SK-MEL-5 (cell line): ENCODE measurements around the gene MTOR. TPM values are rescaled to one million over a fixed set of nuclear protein-coding genes. Genes with fewer than 3 reads are reported as not detected.
"Not testable (repeated sequence)": the region's sequence is repeated elsewhere in the genome, so short reads cannot be mapped to it uniquely, and the experiment has no call there.

Source experiments
- DNase-seq: peaks from one replicate; pipeline ENCODE4 v3.0.0-alpha.2; 2016; ENCODE audit warnings: low read depth, low spot score
- in situ Hi-C: cut with HindIII; loops from 2 replicates; pipeline ENCODE4 v1.10.0; 2016; ENCODE audit warnings: low sequenced_read_pairs, high pct_unique_total_duplicates, low pct_unique_long_range_greater_than_20kb
- total RNA-seq: library from RNA; depleted of rRNA; stranded (reverse); fragments of >200 nt; shearing (Covaris generic); gene quantifications from 2 replicates; pipeline ENCODE4 v1.2.3, GENCODE V29; 2014

MTOR gene
- total RNA-seq, 1 experiment from 2014 or later, result 34.5 TPM

DNA sequence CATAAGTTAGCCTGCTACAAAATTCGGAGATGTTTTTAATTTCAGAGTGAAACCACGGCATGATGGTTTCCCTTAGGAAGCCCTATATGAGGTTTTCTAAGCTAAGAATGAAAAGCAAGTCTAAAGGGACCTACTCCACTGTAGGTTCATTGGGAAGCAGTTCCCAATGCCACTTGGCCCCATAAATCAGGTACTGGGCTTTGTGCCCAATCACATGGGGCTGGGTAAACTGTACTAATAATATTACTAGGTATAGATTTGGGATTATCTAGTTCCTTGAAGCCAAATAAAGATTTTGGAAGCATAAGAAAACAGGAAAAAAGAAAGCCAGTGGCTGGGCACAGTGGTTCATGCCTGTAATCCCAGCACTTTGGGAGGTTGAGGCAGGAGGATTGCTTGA lies 92.2 kb downstream of the MTOR start:
- in situ Hi-C loops, result no loop called here
- DNase-seq, result no peak

DNA sequence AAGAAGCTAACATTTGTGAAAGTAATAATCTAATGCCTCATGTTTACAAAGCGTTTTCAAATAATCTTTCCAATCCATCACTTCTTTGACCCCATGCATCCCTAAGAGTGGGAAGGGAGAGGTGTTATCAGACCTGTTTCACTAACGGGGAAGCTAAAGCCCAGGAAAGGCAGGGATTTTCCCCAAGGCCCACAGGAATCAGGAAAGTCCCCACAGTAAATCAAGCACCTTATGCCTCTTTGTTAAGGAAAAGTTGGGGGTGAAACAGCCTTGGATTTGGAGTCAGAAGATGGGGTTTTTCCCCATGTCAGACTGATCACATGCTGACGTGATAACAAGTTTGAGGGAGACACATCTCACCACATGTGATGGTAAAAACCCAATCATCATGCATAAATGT lies 93.1 kb downstream of the MTOR start:
- in situ Hi-C loops, result no loop called here
- no peak for DNase-seq

DNA sequence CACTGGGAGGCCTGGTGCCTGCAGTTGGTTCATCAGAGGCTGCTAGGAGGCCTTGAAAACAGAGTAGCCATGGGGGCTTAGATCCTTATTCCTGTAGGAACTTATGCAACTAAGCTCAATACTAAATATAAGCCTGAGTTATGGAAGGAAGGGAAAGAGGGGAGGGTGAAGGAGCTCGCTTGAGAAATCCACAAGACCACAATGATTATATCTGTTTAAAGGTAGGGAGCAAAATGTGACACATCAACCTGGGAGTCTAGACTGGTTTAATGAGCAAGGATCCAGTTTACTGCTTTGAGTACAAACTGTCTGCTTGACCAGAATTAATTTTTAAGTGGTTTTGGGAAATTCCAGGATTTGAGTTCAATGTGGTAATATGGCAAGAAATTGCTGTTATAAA lies 93.6 kb downstream of the MTOR start:
- no peak for DNase-seq
- in situ Hi-C loops, result no loop called here

DNA sequence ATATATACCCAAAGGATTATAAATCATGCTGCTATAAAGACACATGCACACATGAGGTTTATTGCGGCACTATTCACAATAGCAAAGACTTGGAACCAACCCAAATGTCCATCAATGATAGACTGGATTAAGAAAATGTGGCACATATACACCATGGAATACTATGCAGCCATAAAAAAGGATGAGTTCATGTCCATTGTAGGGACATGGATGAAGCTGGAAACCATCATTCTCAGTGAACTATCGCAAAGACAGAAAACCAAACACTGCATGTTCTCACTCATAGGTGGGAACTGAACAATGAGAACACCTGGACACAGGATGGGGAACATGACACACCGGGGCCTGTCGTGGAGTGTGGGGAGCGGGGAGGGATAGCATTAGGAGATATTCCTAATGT lies 95.6 kb downstream of the MTOR start:
- in situ Hi-C loops, DNase-seq: not testable (repeated sequence)

DNA sequence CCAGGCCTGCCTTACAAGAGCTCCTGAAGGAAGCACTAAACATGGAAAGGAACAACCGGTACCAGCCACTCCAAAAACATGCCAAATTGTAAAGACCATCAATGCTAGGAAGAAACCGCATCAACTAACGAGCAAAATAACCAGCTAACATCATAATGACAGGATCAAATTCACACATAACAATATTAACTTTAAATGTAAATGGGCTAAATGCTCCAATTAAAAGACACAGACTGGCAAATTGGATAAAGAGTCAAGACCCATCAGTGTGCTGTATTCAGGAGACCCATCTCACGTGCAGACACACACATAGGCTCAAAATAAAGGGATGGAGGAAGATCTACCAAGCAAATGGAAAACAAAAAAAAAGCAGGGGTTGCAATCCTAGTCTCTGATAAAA lies 99.6 kb downstream of the MTOR start:
- DNase-seq, in situ Hi-C loops: not testable (repeated sequence)

DNA sequence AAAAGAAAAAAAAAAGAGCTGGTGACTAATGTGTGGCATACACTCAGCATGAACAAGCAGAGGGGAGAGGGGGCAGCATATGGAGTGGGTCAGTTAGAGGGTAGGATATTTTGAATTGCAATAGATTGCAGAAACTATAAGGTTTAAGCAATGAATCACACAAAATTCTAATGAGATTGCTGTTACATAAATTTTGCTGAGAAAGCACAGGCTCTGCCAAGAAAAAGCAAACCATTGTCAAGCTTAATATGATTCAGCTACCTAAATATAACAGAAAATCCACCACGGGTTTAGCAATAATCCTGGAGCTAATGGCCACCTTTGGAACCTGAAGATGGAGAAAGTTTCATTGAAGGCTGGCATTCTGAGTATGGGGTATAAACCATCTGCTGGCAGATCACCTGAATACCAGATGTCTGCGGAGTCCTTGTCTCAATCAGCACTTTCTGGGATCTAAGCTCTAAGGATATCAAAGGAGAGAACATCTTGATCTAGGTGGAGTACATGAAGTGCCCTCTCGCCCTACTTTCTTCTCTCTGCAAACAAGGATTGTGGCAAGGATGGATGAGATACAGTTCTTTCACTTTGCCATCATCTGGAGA lies 103.5 kb downstream of the MTOR start:
- in situ Hi-C loops, result no loop called here
- no peak for DNase-seq

DNA sequence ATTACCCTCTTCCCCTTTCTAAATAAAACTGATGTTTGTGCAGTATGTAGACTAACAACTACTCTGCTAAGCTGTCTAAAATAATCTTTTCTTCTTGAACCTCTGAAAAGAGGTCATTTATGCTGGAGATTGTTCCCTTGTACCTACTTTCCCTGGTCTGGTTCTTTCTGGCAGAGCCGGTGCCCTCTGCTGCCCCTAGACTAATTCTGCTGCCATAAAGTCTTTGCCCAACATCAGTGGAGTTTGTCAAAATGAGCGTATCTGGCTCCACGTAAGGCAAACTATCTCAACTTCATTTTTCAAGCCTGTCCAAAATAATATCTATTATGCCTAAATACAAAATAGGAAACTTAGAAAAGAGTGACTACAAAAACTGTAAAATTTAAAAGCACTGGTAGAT lies 104.1 kb downstream of the MTOR start:
- no peak for DNase-seq
- in situ Hi-C loops, result no loop called here

DNA sequence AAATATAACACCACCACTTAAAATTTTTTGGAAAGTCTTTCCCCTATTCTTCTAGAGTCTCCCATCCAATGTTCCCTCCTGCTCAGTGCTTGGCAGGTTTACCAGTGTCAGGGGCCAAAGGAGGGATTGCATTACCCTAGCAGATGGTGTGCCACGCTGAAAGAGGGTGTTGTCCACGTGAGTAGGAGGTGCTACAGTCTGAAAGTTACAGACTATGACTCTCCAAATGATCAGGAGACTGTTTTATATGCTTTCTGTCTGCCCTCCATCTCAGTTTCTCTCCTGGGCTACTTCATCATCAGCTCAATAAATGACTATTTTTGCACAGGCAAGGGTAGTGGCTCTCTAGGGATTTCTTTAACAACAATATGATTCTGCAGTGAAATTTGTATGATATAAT lies 104.5 kb downstream of the MTOR start:
- DNase-seq, result no peak
- in situ Hi-C loops, result no loop called here

DNA sequence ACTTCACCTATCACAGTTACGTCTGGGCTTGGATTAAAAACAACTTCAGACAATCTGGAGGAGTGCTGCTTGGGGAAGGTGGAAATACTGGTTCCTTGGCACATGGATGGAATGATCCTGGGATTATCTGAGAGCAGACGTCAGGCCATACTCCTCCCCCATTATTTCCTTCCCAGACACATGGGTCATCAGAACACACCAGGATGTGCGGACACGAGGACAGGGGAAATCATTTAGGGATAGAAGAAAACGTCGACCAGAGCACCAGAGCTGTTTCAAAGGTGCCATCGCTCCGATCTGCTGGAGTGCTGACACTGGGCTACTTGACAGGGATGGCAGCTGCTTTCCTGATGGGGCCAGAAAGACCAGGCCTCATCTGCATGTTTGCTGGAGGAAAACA lies 105.0 kb downstream of the MTOR start:
- no peak for DNase-seq
- in situ Hi-C loops, result no loop called here

DNA sequence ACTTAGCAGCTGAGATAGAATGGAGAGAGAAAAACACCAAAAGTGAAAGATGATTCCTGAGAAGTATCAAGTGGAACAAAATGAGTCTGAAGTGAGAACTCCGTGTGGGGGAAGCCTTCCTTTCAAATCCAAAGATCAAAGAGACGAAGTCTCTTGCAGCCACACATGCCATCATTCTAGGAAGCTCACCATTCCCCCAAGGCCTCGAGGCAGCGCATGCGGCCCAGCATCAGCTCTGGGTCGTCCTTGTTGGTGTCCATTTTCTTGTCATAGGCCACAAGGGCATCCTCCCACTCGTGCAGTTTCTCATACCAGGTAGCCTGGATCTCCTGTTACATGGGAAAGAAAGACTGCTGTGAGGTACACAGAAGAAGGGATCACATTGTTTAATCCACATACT lies 105.4 kb downstream of the MTOR start:
- in situ Hi-C loops, result no loop called here
- DNase-seq, result no peak

DNA sequence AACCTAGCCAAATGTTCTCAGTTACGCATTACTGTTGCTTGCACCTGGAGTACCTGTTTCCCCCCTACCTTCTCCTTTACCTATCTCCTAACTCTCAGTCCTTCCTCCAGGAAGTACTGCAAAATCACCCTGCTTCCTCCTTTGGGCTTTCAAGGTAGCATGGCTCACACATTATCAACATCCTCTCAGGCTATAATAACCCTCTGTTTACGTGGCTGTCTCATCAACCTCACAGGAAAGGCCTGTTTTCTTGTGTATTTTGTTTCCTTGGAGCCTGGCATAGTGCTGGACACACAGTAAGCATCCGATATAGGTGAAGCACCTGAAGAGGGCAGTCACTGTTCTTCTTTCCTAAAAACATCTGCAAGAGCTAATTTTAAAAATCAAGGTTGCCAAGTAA lies 105.9 kb downstream of the MTOR start:
- in situ Hi-C loops, result no loop called here
- DNase-seq, result no peak

DNA sequence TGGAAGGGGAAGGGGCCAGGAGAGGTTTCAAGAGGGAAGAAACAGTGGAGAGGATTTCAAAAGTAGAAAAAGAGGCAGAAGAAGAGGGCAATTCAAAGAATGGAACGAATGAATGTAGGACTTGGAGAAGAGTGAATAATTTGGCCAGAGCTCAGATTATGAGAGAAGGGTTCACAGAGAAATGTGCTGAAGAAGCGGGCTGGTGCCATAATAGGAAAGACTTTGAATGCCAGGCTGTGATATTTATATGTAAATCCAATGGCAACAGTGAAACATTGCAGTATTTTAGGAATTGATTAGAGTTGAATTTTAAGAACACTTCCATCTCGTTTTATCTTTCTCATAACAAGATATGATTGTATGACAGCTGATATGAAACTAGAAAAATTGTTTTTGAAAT lies 109.2 kb downstream of the MTOR start:
- DNase-seq, result no peak
- in situ Hi-C loops, result no loop called here

DNA sequence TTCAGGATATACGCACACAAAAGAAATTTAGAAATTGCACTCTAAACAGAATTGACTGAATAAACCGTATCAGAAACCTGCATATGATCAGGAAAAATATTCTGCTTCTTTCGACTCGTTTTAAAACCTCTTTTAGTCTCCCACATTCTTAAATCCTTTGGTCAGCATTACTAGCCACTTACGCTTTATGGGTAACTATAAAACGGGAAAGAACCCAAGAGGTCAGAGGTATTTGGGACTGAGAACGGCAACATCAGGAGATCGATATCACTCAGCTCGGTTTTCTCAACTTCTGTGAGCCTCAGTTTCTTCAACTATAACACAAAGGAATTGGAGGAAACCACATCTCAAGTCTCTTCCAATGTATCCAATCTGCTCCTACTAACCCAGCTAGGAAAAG lies 109.6 kb downstream of the MTOR start:
- no peak for DNase-seq
- in situ Hi-C loops, result no loop called here

DNA sequence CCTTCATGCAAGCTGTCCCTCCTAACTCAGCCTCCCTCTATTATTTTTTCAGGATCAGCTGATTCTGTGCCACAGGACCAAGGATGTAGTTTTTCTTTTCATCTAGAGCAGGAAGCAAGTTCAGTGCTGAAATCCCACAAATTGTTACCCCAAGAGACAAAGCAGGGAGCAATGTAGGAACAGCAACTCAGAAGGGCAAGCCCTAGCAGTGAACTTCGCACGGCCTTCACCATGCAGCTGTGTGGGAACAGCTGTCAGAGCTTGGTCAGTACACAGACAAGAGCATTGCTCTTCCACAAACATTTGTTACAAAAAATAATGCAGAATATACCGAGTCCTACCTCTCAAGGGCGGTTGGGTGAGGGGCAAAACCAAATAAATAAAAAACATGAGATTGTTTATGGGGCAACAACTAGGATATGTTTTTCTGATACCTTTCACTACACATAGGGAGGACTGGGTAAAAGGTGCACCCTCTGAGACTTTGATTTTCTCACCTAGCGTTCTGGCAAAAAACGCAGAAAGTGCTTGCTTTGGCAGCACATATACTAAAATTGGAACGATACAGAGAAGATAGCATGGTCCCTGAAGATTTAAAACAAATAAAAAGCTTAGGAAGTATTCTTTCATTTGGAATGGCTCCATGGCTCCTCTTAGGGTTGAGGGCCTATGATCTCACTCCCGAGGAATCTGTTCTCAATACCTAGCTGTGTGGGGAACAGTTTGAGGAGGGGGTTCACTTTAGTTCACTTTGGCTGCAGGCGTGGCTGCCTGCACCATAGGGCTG lies 110.3 kb downstream of the MTOR start:
- in situ Hi-C loops, result no loop called here
- no peak for DNase-seq

DNA sequence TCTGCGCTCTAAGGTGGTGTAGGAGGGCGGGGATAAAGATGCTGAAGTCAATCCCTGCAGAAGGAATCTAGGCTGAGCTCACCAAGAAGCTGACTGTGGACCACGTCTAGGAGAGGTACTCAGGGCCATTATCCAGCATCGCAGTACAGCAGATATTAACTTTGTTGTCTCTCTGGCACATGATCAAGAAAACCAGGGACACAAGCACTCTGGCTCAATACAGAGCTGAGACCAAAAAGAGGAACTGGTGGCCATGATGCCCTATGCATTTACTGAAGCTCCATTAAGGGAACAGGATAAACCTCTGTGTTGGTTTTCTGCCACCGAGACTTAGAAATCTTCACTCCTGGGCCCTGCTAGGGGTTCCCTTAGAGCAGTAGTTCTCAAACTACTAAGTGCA lies 111.2 kb downstream of the MTOR start:
- no peak for DNase-seq
- in situ Hi-C loops, result no loop called here

DNA sequence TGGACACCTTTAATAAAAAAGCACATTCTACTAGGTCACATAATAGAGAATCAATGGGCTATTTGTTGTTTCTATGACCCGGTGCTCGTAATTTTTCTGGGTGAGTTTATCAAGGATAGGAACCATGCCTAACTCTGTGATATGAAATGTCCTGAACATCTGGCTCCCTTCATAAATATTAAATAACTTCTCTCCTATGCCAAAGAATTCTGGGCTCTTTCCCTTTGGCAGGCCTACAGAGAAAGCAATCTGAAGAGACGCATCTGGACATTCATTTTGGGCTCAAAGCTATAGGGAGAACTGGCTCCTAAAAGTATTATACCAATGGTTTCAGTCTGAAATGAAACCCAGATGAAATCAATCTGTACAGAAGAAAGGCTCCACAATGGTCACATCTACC lies 112.0 kb downstream of the MTOR start:
- in situ Hi-C loops, result no loop called here
- no peak for DNase-seq

DNA sequence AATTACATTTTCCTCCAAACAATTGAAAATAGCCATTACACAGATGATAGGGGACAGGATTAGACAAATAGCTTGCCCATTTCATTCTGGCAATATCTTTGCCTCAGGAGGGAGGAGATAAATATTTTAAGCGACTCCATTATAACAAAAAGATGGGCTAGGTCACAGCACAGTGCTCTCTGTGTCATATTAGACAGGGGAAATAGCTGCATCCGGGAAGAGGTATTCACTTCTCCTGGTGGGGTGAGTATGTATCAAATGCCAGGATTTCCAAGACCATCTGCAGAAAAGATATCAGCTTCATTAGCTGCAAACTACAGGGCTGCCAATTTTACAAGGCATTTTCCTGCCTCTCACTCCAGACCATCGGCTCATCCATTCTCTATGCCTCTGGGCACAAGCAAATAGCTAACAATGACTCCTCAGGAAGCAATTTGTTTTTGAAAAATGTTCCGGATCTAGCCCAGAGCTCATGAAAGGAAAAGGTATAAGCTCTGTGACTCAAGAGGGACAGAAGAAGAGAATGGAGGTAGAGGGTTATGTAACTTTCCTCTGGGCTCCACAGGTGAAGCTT lies 115.1 kb downstream of the MTOR start:
- in situ Hi-C loops, result no loop called here

DNA sequence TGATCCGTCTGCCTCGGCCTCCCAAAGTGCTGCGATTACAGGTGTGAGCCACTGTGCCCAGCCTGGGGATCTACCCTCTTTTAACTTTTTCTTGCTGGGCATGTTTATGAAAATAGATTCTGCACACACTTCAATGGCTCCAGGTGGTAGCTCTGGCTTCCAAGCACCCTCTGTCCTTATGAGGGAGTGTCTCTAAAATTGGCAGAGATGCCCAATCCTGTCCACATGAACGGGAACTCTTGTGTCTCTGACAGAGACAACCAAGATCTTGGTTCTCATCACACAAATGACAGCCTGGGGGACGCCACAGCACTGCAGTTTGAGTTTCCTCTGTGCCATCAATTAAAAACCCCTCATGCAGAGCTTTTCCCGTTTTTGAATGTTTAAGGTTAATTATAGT lies 116.6 kb downstream of the MTOR start:
- no peak for DNase-seq
- in situ Hi-C loops, result no loop called here

More for the DNA sequence above, 115.1 kb downstream of the MTOR start:
- DNase-seq, result no peak

DNA sequence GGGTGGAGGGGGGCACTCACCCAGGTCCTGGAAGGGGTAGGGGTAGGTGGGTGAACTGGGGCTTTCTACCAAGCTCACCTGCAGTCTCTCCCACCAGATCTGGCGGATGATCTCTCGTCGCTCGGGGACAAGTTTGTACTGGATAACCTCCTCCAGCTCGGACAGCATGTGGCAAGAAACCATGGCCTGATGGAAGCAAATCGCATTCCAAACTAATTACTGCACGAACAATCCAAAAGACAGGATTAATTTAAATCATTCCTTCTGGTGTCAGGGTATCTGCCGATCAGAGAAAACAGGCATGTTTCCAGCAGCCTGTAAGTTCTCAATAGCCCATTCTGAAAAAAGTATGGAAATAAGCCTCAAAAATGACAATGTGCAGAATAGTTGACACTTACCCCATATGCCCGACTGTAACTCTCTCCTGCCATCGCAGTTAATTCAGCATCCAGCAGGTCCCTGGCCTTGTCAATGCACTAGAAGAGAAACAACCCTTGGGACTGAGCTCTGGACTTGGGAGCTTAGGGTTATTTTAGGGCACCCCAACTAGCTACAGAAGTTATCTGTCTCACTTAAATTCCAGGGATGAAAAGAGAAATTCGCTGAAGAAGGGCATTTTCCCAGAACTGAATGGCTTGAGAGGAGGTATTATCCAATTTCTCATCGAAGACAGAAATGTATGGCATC lies 117.6 kb downstream of the MTOR start:
- DNase-seq, result no peak
- in situ Hi-C loops, result no loop called here
